GM12801 (cell line): Measurements from ENCODE around the gene S100A14.

Experiments used
- TF ChIP-seq, protein P1 (sequence below): IDR thresholded peaks from one replicate; pipeline ENCODE4 v1.5.1; 2011; ENCODE audit warnings: control low read depth; ENCODE audit not compliant: insufficient read length; ENCODE audit errors: extremely low read depth

Gene S100A14

GRCh38 chr1:153636312-153636711 lies 20.2 kb upstream of the S100A14 start:
- TF ChIP-seq, protein P1, sequence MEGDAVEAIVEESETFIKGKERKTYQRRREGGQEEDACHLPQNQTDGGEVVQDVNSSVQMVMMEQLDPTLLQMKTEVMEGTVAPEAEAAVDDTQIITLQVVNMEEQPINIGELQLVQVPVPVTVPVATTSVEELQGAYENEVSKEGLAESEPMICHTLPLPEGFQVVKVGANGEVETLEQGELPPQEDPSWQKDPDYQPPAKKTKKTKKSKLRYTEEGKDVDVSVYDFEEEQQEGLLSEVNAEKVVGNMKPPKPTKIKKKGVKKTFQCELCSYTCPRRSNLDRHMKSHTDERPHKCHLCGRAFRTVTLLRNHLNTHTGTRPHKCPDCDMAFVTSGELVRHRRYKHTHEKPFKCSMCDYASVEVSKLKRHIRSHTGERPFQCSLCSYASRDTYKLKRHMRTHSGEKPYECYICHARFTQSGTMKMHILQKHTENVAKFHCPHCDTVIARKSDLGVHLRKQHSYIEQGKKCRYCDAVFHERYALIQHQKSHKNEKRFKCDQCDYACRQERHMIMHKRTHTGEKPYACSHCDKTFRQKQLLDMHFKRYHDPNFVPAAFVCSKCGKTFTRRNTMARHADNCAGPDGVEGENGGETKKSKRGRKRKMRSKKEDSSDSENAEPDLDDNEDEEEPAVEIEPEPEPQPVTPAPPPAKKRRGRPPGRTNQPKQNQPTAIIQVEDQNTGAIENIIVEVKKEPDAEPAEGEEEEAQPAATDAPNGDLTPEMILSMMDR = no peak

GRCh38 chr1:153635872-153636271 lies 19.7 kb upstream of the S100A14 start:
- TF ChIP-seq, protein P1 = no peak

GRCh38 chr1:153633754-153634665 lies 17.9 kb upstream of the S100A14 start, which contains the start of gene CHTOP:
Gene CHTOP (plus strand): TSS chr1:153634066. CDS start chr1:153636589, 2,523 bp downstream.
- TF ChIP-seq, protein P1 = no peak

- TF ChIP-seq, protein P1 = no peak
Observed at GRCh38 chr1:153633161-153633753, 17.1 kb upstream of the S100A14 start.

DNA sequence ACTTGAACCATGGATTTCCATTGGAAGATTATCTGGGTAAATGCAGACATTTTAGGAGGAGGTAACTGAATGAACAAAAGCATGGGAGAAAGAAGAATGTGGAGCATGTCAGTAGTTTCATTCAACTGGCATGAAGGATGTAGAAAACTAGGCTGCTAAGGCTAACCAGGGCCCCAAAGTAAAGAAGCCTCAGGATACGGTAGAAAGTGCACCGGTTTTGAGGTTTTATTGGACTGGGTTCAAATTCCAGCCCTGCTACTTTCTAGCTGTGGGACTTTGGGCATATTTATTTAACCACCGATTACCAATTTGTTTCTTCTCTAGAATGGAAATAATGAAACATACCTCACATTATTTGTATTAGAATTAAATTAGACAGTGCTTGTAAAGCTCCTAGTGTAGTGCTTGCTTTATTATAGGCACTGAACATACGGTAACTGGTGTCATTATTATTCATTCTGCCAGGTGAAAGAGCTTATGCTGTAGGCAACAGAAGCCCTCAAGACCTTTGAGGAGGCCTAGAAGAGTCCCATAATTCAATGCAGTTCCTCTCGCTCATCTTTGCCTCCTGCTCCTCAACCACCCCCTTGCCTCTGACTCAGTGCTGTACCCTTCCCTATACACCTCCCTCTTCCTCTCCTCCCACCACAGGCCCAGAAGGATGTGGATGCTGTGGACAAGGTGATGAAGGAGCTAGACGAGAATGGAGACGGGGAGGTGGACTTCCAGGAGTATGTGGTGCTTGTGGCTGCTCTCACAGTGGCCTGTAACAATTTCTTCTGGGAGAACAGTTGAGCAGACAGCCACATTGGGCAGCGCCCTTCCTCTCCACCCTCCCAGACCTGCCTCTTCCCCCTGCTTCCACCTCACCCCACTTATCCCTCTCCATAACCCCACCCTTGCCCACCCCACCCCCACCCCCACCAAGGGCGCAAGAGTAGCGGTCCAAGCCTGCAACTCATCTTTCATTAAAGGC lies 15.2 kb upstream of the S100A14 start:
- TF ChIP-seq, protein P1 = no peak

DNA sequence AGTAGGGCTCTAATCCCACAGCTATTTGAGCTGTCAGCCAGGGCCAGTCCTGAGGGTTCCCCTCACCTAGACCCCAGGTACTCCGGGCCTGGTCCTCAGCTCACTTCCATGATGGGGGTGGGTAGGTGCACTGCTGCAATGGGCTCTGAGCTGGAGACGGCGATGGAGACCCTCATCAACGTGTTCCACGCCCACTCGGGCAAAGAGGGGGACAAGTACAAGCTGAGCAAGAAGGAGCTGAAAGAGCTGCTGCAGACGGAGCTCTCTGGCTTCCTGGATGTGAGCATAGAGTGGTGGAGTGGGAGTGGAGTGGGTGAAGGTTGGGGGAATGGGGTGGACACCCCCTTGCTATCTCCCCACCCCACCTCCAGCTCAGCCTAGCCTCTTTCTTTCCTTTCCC lies 14.3 kb upstream of the S100A14 start:
- TF ChIP-seq, protein P1 = no peak
